Gastroesophageal sphincter (tissue), 3 donors: ENCODE data around the gene AKR1E2.

ENCODE experiments used
- POLR2A ChIP-seq, 2 donors: fragments of 450-650 bp; IDR thresholded peaks; one replicate each; pipeline ENCODE4 v1.6.1; 2017; ENCODE audit warnings: antibody characterized with exemption in 2 of 2, mild to moderate bottlenecking in 2 of 2, moderate library complexity in 1 of 2
- POLR2AphosphoS5 ChIP-seq: sonication (generic); formaldehyde crosslinking; IDR thresholded peaks from one replicate; pipeline ENCODE4 v1.6.1; 2017; ENCODE audit warnings: antibody characterized with exemption
- TF ChIP-seq, protein P1 (sequence below), 4 experiments: fragments of 200-600 bp in 2 of 4; fragments of 450-650 bp in 2 of 4; sonication (generic) in 1 of 4; IDR thresholded peaks; one replicate each; pipeline ENCODE4 v1.5.1; 2017 to 2019; ENCODE audit warnings: antibody characterized with exemption in 4 of 4, mild to moderate bottlenecking in 2 of 4, moderate library complexity in 2 of 4

DNA sequence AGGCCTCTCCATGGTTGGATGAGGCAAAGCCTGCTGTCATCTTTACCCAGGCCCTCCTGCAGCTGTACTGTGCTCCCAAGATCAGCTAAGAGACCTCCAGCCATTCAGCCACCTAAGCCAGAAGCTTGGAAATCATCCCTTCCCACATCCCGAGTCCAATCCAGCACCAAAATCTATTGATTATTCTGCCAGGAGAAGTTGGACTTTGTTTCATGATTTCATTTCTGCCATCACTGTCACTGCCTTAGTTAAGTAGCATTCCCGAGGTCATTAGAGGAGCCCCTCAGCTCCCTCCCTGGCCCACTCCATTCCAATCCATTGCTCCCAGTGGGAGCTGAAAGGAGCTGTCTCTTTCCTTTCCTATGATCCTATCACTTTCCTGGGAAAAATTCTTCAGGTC lies 14.1 kb downstream of the AKR1E2 start:
- TF ChIP-seq POLR2A (IDR thresholded peaks at IDR 0.05) (no peak), POLR2AphosphoS5 (no peak)
- TF ChIP-seq, protein P1, sequence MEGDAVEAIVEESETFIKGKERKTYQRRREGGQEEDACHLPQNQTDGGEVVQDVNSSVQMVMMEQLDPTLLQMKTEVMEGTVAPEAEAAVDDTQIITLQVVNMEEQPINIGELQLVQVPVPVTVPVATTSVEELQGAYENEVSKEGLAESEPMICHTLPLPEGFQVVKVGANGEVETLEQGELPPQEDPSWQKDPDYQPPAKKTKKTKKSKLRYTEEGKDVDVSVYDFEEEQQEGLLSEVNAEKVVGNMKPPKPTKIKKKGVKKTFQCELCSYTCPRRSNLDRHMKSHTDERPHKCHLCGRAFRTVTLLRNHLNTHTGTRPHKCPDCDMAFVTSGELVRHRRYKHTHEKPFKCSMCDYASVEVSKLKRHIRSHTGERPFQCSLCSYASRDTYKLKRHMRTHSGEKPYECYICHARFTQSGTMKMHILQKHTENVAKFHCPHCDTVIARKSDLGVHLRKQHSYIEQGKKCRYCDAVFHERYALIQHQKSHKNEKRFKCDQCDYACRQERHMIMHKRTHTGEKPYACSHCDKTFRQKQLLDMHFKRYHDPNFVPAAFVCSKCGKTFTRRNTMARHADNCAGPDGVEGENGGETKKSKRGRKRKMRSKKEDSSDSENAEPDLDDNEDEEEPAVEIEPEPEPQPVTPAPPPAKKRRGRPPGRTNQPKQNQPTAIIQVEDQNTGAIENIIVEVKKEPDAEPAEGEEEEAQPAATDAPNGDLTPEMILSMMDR (IDR thresholded peaks at IDR 0.05) = no peak
